ENCODE results near the gene LRP1. TPM values are rescaled to one million over a fixed set of nuclear protein-coding genes. Genes with fewer than 3 reads are reported as not detected.

LRP1 gene
- total RNA-seq, 1 donor from 2014 or later, result 62.7 TPM

- Mint-ChIP-seq H3K4me1 (peaks cover 77% of the 10 kb centered on the region), H3K27ac (ENCODE audit: unreplicated experiment) (peak overlapping the region; percentile 98), H3K27me3 (ENCODE audit: low read depth) (peaks cover 3% of the 10 kb centered on the region), H3K4me3 (peak overlapping the region; percentile 98), H3K9me3 (no peaks in the 10 kb centered on the region), H3K36me3 (ENCODE audit: low read depth) (peaks cover 8% of the 10 kb centered on the region)
- TF ChIP-seq CTCF (conservative IDR thresholded peaks at IDR 0.05), result no peak
- DNase-seq (ENCODE audit: low read depth, low spot score), result peak; percentile 67
Observed at GRCh38 chr12:57089271-57090245, 38.7 kb upstream of the LRP1 start.

GRCh38 chr12:57090490-57090889, 37.8 kb upstream of the LRP1 start:
- Mint-ChIP-seq H3K9me3 (no peaks in the 10 kb centered on the region), H3K4me3 (peak overlapping the region; percentile 98), H3K27ac (ENCODE audit: unreplicated experiment) (no peak overlapping the region), H3K27me3 (ENCODE audit: low read depth) (peaks cover 3% of the 10 kb centered on the region), H3K36me3 (ENCODE audit: low read depth) (peaks cover 8% of the 10 kb centered on the region), H3K4me1 (peaks cover 73% of the 10 kb centered on the region)
- no peak for DNase-seq (ENCODE audit: low read depth, low spot score)
- TF ChIP-seq CTCF (conservative IDR thresholded peaks at IDR 0.05), result no peak

GRCh38 chr12:57090924-57091637, 37.2 kb upstream of the LRP1 start:
- TF ChIP-seq CTCF (conservative IDR thresholded peaks at IDR 0.05), result no peak
- no peak for DNase-seq (ENCODE audit: low read depth, low spot score)
- Mint-ChIP-seq H3K27me3 (ENCODE audit: low read depth) (peaks cover 3% of the 10 kb centered on the region), H3K9me3 (no peaks in the 10 kb centered on the region), H3K4me3 (peak overlapping the region; percentile 98), H3K4me1 (peaks cover 67% of the 10 kb centered on the region), H3K27ac (ENCODE audit: unreplicated experiment) (no peak overlapping the region), H3K36me3 (ENCODE audit: low read depth) (peaks cover 8% of the 10 kb centered on the region)

GRCh38 chr12:57091638-57092528, 36.4 kb upstream of the LRP1 start:
- H3K4me3 Mint-ChIP-seq, result peak overlapping the region; percentile 91
- H3K36me3 Mint-ChIP-seq (ENCODE audit: low read depth), result peaks cover 8% of the 10 kb centered on the region
- H3K27me3 Mint-ChIP-seq (ENCODE audit: low read depth), result peaks cover 3% of the 10 kb centered on the region
- H3K27ac Mint-ChIP-seq (ENCODE audit: unreplicated experiment), result peak overlapping the region; percentile 57
- no peaks in the 10 kb centered on the region for H3K9me3 Mint-ChIP-seq
- DNase-seq (ENCODE audit: low read depth, low spot score), result no peak
- H3K4me1 Mint-ChIP-seq, result peaks cover 62% of the 10 kb centered on the region
- TF ChIP-seq CTCF (conservative IDR thresholded peaks at IDR 0.05), result no peak

GRCh38 chr12:57092529-57092862, 35.8 kb upstream of the LRP1 start:
- H3K27me3 Mint-ChIP-seq (ENCODE audit: low read depth), result peaks cover 3% of the 10 kb centered on the region
- H3K4me1 Mint-ChIP-seq, result peaks cover 66% of the 10 kb centered on the region
- peaks cover 8% of the 10 kb centered on the region for H3K36me3 Mint-ChIP-seq (ENCODE audit: low read depth)
- no peaks in the 10 kb centered on the region for H3K9me3 Mint-ChIP-seq
- TF ChIP-seq CTCF (conservative IDR thresholded peaks at IDR 0.05), result no peak
- DNase-seq (ENCODE audit: low read depth, low spot score), result no peak
- peak overlapping the region; percentile 19 for H3K27ac Mint-ChIP-seq (ENCODE audit: unreplicated experiment)
- peak overlapping the region; percentile 91 for H3K4me3 Mint-ChIP-seq

All from neural crest cell (in vitro differentiated cells).